Stimulated activated CD4-positive, alpha-beta T cell treated with anti-CD3 and anti-CD28 coated beads, TNF-alpha, amount 100 ng/mL, for 1 hour (primary cell): ENCODE data around the gene IRF2.
"Not testable (repeated sequence)": the region's sequence is repeated elsewhere in the genome, so short reads cannot be mapped to it uniquely, and the experiment has no call there.

Experiments used
- DNase-seq, 3 donors: peaks; one replicate each; pipeline ENCODE4 v3.0.0-alpha.2; 2020; ENCODE audit warnings: low read depth in 3 of 3, low spot score in 1 of 3

The IRF2 gene

GRCh38 chr4:184392748-184393559 is 81.4 kb downstream of the IRF2 start:
- no peak for DNase-seq

DNA sequence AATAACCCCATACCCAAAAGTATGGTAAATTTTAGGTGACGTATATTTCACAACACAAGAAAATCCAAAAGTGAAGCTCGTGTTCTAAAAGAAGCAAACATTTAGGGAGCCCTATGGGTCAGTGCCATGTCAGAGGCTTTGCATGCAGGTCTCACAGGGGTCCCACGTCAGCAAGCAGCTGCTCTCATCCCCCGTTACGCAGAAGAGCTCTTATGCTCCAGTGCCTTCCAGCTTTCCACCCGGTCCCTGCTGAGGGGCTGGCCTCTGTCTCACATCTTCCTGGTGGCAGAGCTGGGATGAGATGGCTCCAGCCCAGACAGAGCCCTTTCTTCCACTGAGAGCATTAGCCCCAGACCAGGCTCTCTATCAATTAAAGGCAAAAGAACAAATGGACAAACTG is 82.0 kb downstream of the IRF2 start:
- DNase-seq, result no peak

DNA sequence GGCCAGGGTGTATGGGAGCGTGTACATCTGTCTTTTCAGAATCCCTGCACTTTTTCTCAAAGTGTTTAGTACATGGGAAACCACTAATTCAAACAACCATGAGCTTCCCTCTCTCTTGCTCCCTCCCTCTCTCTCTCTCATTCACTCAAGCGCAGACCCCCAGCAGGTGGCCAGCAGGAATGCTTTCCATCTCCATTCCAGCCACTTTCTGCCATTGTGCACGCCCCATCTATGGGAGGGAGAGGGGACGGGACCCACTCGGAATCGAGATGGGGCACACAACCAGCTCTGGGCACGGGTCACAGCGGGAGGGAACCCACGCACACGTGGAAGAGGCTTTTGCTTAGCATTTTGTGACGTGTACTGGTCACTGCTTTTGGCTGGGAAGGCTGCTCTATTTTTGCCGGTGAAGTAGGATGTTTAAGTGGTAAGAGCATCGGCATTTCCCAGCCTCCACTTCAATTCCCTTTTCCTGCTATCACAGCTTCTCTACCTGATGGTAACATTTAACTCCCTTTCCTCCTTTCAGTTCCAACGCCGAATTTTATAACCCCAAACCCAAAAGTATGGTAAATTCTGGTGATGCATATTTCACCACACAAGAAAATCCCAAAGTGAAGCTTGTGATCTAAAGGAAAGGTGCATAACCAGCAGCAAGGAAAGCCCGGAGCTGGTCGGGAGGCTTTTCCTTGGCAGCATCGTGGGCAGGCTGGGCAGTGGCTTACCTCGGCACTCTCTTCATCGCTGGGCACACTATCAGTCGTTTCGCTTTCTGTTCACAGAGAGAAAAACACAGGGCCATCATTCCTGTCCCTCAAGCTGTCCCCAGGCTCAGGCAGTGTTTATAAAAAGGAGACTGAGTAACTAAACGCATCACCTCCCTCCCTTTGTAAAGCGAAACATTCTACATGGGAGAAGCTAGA is 84.1 kb downstream of the IRF2 start:
- no peak for DNase-seq

GRCh38 chr4:184388106-184388505 is 86.2 kb downstream of the IRF2 start:
- DNase-seq, result no peak

GRCh38 chr4:184387351-184387750 is 87.0 kb downstream of the IRF2 start:
- DNase-seq, result no peak

GRCh38 chr4:184386271-184386781 is 88.0 kb downstream of the IRF2 start:
- no peak for DNase-seq

DNA sequence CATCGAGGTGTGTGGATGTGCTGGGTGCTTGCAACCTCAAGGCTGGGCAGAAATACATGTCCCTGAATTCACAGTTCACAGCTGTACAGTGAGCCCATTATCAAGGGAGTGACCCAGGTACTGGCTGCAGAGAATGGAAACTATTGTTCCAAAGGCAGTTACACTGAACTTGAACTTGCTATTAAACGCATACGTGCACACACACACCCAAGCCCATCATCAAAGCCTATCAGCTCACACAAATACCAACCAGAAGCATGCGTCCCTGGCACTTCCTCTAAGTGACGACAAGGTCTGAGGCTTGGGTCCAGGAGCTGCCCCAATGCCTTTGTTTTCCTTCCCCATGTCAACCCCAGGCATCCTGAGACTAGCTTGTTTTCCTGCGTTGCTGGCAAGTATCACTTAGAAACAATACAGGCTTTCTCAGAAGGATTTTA is 88.6 kb downstream of the IRF2 start:
- DNase-seq, result no peak

DNA sequence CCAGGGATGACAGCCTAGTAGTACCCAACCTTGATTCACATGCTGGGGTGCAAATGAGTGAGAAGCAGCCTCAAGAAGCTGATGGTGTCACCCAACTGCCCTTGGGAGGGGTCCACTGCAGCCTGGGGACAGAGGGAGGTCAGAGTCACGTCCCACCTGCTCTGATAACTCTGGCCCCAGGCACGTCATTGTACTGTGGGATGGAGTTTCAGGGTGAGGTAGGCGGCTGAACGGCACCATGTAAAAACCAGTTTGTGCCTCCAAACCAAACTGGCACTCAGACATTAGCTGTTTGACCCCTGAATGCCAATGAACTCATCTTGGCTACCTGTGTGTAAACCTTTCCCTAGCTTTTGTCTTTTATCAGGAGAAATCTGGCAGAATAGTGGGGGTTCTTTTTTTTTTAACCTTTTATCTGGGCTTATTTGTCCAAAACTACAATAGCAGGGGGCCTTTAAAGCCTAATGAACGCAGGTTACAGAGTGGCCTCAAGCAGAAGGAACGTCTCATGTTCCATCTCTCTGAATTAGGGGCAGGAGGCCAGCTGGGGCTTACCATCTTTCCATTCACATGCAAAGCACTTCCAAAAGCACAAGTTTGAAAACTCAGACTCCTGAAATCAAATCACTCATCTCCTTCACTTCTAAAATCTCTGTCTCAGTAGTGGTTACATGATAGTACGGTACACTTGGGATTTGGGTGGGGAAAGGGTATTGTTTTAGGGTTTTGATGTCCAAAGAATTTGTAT is 89.4 kb downstream of the IRF2 start:
- no peak for DNase-seq

GRCh38 chr4:184384056-184384809 is 90.1 kb downstream of the IRF2 start:
- no peak for DNase-seq

GRCh38 chr4:184383497-184384055 is 90.8 kb downstream of the IRF2 start:
- no peak for DNase-seq

DNA sequence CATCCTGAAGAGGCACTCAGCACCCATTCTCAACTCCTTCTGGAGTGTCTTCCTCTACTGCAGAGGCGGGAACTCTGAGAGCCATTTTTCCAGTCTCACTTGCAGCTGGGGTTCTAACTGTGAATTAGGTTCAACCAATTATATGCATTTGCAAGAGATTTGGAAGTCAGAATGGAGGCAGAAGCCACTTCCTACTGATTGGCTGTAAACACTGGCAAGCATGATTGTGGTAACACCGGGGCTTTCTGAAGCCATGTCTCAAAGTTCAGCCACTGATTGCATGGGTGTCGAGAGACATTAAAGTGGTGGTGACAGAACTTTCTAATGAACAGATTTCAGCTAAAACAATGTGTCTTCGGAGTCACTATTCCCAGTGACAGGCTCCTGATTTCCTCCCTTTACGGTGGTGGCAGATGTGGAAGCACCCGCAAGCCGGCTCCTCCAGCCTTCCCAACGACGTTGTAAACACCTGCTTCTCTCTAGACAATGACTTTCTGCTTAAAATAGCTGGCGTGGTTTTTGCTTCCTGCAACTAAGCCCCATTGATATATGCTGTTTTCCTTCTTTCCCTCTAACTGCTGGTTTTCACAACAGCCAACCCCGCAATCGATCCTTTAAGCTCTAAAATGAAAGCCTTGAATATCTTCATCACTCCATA is 92.0 kb downstream of the IRF2 start:
- no peak for DNase-seq

- no peak for DNase-seq
Observed at GRCh38 chr4:184380707-184381106, 93.6 kb downstream of the IRF2 start.

DNA sequence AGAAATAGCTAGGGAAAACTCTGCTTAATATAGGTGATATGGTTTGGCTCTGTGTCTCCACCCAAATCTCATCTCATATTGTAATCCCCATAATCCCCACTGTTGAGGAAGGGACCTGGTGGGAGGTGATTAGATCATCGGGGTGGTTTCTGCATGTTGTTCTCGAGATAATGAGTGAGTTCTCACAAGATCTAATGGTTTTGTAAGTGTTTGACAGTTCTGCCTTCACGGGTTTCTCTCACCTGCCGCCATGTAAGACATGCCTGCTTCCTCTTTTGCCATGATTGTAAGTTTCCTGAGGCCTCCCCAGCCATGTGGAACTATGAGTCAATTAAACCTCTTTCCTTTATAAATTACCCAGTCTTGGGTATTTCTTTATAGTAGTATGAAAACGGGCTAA is 94.1 kb downstream of the IRF2 start:
- DNase-seq, result not testable (repeated sequence)

DNA sequence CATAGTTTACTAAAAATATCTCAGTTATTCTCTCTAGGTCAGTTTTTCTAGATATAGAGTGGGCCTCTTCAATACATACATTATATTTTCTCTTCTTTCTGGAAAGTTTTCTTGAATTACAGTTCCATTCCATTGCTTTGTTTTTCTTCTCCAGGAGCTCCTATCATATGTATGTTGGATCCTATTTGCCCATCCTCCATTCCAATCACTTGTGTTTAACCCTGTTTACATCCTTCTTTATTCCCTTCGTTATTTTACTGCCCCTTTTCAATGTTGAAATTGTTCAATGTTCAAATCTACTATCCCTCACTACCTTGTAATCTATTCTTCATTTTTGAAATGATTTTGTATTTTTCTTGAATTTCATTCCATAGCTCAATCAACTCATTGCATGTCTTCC is 97.4 kb downstream of the IRF2 start:
- DNase-seq, result no peak

DNA sequence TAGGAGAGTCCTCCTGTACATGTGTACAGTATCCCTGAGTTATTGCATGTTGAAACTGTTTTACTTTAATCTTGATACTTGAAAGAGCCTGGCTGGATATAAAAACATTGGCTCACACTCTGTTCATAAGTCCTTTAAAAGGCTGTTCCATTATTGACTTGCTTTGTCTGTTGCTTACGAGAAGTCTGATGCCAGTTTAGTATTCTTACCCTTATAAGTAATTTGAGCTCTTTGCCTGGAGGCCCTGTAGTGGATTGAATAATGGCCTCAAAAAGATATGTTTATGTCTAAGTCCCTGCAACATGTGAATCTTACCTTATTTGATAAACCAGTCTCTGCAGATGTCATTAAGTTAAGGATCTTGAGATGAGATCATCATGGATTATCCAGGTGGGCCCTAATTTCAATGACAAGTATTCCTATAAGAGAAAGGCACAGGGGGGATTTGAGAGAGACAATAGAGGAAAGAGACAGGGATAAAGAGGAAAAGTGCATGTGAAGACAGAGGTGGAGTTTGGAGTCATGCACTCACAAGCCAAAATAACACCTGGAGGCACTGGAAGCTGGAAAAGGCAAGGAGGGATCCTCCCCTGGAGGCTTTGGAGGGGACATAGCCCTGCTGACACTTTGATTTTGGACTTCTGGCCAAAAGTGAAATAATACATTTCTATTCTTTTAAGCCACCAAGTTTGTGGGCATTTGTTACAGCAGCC is 98.1 kb downstream of the IRF2 start:
- no peak for DNase-seq

DNA sequence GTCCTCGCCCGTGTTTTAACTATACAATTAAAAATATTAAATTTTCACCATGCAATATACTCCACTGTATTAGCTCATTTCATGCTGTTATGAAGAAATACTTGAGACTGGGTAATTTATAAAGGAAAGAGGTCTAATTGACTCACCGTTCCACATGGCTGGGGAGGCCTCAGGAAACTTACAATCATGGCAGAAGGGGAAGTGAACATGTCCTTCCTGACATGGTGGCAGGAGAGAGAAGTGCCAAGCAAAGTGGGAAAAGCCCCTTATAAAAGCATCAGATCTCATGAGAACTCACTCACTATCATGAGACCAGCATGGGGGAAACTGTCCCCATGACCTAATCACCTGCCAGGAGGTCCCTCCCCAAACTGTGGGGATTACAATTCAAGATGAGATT is 98.7 kb downstream of the IRF2 start:
- not testable (repeated sequence) for DNase-seq

DNA sequence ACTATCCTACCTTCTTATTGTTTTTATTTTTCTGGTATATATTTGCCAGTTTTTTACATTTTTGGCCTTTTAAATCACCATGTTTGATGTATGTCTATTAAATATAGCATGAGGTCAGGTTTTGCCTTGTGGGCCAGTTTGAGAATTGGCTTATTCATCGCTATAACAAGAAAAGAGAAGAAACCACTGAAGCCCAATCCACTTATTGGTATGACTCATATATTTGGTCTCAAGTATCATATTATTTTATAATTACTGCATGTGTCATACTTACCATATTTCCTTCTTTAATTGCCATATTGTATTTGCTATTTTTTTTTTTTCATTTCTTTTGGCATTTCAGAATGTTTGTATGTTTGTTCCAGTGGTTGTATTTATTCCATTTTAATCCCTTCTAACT is 99.3 kb downstream of the IRF2 start:
- DNase-seq, result no peak

- DNase-seq, result no peak
Observed at GRCh38 chr4:184373886-184374405, 100.4 kb downstream of the IRF2 start.

- no peak for DNase-seq
Observed at GRCh38 chr4:184371390-184371787, 103.0 kb downstream of the IRF2 start.
